AG04450 (cell line): ENCODE results near the gene DDX23. TPM values are rescaled to one million over a fixed set of nuclear protein-coding genes. Genes with fewer than 3 reads are reported as not detected.
A peak's percentile ranks its signal among the peaks of the same experiment; 100 is the strongest.
"Not testable (repeated sequence)": the region's sequence is repeated elsewhere in the genome, so short reads cannot be mapped to it uniquely, and the experiment has no call there.

Experiments
- CTCF ChIA-PET: fragments of 300-600, 350-600 bp; formaldehyde crosslinking; extraction: SDS; loops from one replicate; lab custom pipeline; 2022; ENCODE audit warnings: antibody characterized with exemption, inconsistent platforms; lab: Charles Lee
- POLR2A ChIA-PET: fragments of 350-600 bp; formaldehyde crosslinking; extraction: SDS; loops from one replicate; lab custom pipeline; 2021; ENCODE audit warnings: antibody characterized with exemption, inconsistent platforms; lab: Yijun Ruan, JAX
- DNase-seq: peaks from one replicate; pipeline ENCODE4 v3.0.0-alpha.2; 2011; ENCODE audit warnings: low read depth, low spot score
- H3K27ac ChIP-seq: one replicate; pipeline ENCODE4 v1.5.1; 2012; ENCODE audit warnings: low read depth, low read length, control low read depth
- H3K27me3 ChIP-seq: one replicate; pipeline ENCODE4 v1.6.0; 2012; ENCODE audit warnings: low read length; ENCODE audit not compliant: control insufficient read depth, insufficient read depth
- H3K4me3 ChIP-seq: 2 replicates; pipeline ENCODE4 v1.5.1; 2011; ENCODE audit warnings: mild to moderate bottlenecking, low read depth, low read length, control low read depth
- H3K9me3 ChIP-seq: 2 replicates; pipeline ENCODE4 v1.5.1; 2012; ENCODE audit warnings: low read length; ENCODE audit not compliant: control insufficient read depth, insufficient read depth
- polyA plus RNA-seq: library from polyadenylated mRNA; depleted of rRNA; stranded (reverse); fragments of >200 nt; gene quantifications from 2 replicates; pipeline ENCODE4 v1.2.3, GENCODE V29; 2011
- TF ChIP-seq, protein P1 (sequence below): IDR thresholded peaks from 2 replicates; pipeline ENCODE4 v1.5.1; 2011; ENCODE audit warnings: low read depth, low read length, control low read depth, inconsistent platforms

DDX23 gene
- polyA plus RNA-seq, 1 experiment, result 56.6 TPM

DNA sequence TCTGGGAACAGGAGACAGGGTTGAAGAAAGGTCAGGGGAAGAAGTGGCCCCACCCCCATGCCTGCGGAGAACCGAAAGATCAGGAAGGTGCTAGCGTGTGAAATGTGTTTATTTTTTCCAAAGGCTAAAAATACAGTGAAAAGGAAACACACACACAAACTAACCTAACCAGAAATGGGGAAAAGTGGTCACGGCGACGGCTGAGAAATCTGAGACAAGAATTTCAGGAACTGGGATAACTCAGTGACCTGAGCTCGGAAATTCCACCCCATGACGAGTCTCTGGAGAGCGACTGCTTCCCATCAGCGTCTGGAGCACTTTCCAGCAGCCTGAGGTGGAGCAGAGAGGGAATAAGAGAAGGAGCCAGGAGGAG is 30.3 kb upstream of the DDX23 start:
- DNase-seq, result no peak
- Histone ChIP-seq H3K4me3 (peak overlapping the region; percentile 27), H3K27me3 (peaks cover 20% of the 10 kb centered on the region), H3K9me3 (no peaks in the 10 kb centered on the region), H3K27ac (no peak overlapping the region)
- ChIA-PET POLR2A (interaction anchor here (1.1 to 1.2 kb wide), 2 partner anchors 17 to 75 kb away, joined by 3 to 7 read pairs; partner anchors contain the start of genes ARF3 and RND1), CTCF (interaction anchor here (1.9 to 6.1 kb wide), 3 partner anchors 8 to 29 kb away, joined by 14 to 56 read pairs (median 16); no protein-coding TSS in a partner anchor)
- TF ChIP-seq, protein P1, sequence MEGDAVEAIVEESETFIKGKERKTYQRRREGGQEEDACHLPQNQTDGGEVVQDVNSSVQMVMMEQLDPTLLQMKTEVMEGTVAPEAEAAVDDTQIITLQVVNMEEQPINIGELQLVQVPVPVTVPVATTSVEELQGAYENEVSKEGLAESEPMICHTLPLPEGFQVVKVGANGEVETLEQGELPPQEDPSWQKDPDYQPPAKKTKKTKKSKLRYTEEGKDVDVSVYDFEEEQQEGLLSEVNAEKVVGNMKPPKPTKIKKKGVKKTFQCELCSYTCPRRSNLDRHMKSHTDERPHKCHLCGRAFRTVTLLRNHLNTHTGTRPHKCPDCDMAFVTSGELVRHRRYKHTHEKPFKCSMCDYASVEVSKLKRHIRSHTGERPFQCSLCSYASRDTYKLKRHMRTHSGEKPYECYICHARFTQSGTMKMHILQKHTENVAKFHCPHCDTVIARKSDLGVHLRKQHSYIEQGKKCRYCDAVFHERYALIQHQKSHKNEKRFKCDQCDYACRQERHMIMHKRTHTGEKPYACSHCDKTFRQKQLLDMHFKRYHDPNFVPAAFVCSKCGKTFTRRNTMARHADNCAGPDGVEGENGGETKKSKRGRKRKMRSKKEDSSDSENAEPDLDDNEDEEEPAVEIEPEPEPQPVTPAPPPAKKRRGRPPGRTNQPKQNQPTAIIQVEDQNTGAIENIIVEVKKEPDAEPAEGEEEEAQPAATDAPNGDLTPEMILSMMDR, result no peak

DNA sequence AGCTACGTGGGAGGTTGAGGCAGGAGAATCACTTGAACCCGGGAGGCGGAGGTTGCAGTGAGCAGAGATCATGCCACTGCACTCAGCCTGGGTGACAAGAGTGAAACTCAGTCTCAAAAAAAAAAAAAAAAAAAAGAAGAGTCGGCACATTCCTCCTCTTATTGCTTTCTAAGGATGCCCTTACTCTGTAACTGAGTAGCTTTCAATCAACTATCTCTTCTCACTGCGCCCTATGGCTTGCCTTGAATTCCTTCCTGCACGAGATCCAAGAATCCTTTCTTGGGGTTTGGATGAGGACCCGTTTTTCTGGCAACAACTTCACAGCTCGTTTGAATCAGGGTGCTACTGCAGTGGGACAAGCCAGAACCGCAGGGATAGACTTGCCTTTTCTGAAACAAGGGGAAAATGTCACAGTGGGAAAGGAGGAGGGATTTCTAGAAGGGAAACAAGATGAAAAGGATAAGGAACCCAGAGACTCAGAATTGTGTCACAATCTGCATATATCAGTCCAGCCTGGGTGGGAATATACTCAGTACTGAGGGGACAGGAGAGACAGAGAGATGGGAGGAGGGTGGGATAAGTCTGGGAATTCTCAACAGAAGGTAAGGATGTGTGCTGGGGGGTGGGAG is 29.8 kb upstream of the DDX23 start:
- Histone ChIP-seq H3K4me3 (peak overlapping the region; percentile 27), H3K9me3 (no peaks in the 10 kb centered on the region), H3K27ac (no peak overlapping the region), H3K27me3 (peaks cover 20% of the 10 kb centered on the region)
- DNase-seq, result no peak
- POLR2A ChIA-PET, result interaction anchor here (0.8 to 1.2 kb wide), 3 partner anchors 14 to 76 kb away, joined by 3 to 7 read pairs (median 3); partner anchors contain the start of genes ARF3 and RND1
- TF ChIP-seq, protein P1, result no peak
- CTCF ChIA-PET, result interaction anchor here (0.9 to 6.1 kb wide), 4 partner anchors 9 to 54 kb away, joined by 5 to 56 read pairs (median 10); no protein-coding TSS in a partner anchor

DNA sequence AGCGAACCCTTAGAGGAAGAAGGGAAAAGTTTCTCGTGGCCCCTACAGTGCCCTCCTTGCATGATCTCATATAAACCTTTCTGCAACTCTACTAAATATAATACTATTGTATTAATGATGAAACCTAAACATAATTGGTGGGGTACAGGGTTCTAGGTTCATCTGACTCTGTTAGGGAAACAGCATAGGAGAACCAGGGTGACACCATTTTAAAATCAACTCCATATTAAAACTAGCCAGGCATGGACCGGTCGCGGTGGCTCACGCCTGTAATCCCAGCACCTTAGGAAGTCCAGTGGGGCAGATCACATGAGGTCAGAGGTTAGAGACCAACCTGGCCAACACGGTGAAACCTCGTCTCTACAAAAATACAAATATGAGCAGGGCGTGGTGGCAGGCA is 28.7 kb upstream of the DDX23 start:
- Histone ChIP-seq H3K9me3 (no peaks in the 10 kb centered on the region), H3K27me3 (peaks cover 20% of the 10 kb centered on the region), H3K27ac (no peak overlapping the region), H3K4me3 (no peak overlapping the region)
- POLR2A ChIA-PET, result no interaction called here
- no peak for DNase-seq
- CTCF ChIA-PET, result interaction anchor here (0.6 to 6.1 kb wide), 4 partner anchors 10 to 55 kb away, joined by 5 to 56 read pairs (median 10); no protein-coding TSS in a partner anchor
- TF ChIP-seq, protein P1, result no peak

DNA sequence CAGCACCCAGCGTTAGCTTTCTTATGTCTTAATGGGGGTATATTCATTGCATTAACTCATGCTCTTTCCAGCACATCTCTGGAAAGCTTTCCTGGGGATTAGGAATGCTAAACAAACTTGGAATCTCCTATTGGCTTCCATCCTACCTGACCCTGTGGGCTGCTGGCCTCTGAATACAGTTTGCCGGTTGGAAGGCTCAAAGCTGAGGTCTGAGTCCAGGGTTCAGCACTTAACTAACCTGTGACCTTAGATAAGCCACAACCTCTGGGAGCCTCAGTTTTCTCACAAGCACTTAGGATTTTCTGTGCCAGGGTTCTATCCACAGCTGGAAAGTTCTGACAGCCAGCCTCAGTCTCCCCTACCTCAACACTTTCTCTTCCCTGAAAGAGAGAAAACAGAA is 26.6 kb upstream of the DDX23 start:
- Histone ChIP-seq H3K27me3 (peaks cover 23% of the 10 kb centered on the region), H3K27ac (no peak overlapping the region), H3K4me3 (no peak overlapping the region), H3K9me3 (no peaks in the 10 kb centered on the region)
- DNase-seq, result no peak
- TF ChIP-seq, protein P1, result no peak
- CTCF ChIA-PET, result interaction anchor here (1.7 to 6.1 kb wide), 2 partner anchors 12 to 25 kb away, joined by 5 to 56 read pairs; no protein-coding TSS in a partner anchor
- POLR2A ChIA-PET, result no interaction called here

DNA sequence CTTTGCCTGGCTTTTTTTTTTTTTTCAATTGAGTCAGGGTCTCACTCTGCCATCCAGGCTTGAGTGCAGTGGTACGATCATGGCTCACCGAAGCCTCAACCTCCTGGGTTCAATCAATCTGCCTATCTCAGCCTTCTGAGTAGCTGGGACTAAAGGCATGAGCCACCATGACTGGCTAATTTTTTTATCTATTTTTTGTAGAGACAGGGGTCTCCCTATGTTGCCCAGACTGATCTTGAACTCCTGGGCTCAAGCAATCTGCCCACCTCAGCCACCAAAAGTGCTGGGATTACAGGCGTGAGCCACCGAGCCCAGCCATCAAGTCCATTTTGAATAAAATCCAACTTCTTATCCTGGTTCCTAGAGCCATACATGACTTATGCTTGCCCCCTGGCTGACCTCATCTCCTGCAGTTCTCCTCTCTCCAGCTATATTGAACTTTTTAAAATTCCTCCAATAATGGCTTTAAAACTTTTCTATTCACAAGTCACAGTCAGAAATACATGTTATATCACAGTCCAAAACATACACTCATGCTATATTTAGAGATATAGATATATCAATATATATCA is 24.1 kb upstream of the DDX23 start:
- ChIA-PET POLR2A (no interaction called here), CTCF (interaction anchor here (1.4 to 1.5 kb wide), 2 partner anchors 15 to 23 kb away, joined by 5 read pairs; no protein-coding TSS in a partner anchor)
- H3K27me3 ChIP-seq, result peaks cover 20% of the 10 kb centered on the region
- H3K27ac ChIP-seq, result no peak overlapping the region
- no peaks in the 10 kb centered on the region for H3K9me3 ChIP-seq
- TF ChIP-seq, protein P1, result no peak
- DNase-seq, result no peak
- H3K4me3 ChIP-seq, result no peak overlapping the region

DNA sequence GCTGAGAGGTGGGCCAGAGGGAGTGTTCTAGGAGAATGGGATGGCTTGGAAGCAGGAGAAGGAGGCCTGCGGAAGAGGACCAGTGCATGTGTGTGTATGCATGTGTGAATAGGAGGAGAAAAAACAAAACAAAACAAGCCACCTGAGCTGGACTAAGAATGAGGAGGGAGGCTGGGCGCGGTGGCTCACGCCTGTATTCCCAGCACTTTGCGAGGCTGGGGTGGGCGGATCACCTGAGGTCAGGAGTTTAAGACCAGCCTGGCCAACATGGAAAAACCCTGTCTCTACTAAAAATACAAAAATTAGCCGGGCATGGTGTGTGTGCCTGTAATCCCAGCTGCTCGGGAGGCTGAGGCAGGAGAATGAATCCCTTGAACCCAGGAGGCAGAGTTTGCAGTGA is 21.6 kb upstream of the DDX23 start:
- DNase-seq, H3K27ac ChIP-seq, H3K4me3 ChIP-seq, H3K9me3 ChIP-seq, H3K27me3 ChIP-seq: not testable (repeated sequence)
- POLR2A ChIA-PET, result interaction anchor here (0.7 kb wide), 1 partner anchor 137 kb away, joined by 3 read pairs; no protein-coding TSS in a partner anchor
- CTCF ChIA-PET, result interaction anchor here (0.6 to 2.7 kb wide), 5 partner anchors 17 to 114 kb away, joined by 3 to 29 read pairs (median 4); a partner anchor contains a TSS
